MG63 (cell line): ENCODE measurements around the gene MRNIP. TPM values are rescaled to one million over a fixed set of nuclear protein-coding genes. Genes with fewer than 3 reads are reported as not detected.

Source experiments
- DNase-seq: peaks from one replicate; pipeline ENCODE4 v3.0.0-alpha.2; 2020
- H3K27me3 ChIP-seq: fragments of 250-450 bp; sonication (Bioruptor Pico); 2 replicates; pipeline ENCODE4 v1.5.1; 2020; ENCODE audit warnings: mild to moderate bottlenecking, moderate library complexity
- H3K36me3 ChIP-seq: fragments of 250-450 bp; sonication (Bioruptor Pico); 2 replicates; pipeline ENCODE4 v1.5.1; 2020; ENCODE audit warnings: mild to moderate bottlenecking, moderate library complexity
- H3K4me3 ChIP-seq: fragments of 250-450 bp; sonication (Bioruptor Pico); 2 replicates; pipeline ENCODE4 v1.5.1; 2020; ENCODE audit warnings: mild to moderate bottlenecking, moderate library complexity
- H3K9me3 ChIP-seq: fragments of 250-450 bp; sonication (Bioruptor Pico); 2 replicates; pipeline ENCODE4 v1.5.1; 2020; ENCODE audit warnings: mild to moderate bottlenecking, moderate library complexity
- total RNA-seq: library from RNA; depleted of rRNA; stranded (reverse); fragments of >200 nt; shearing (Covaris generic); gene quantifications from 2 replicates; pipeline ENCODE4 v1.2.3, GENCODE V29; 2014; ENCODE audit warnings: low replicate concordance

The MRNIP gene
- total RNA-seq, 1 experiment from 2014 or later, result 25.5 TPM

- H3K27me3 ChIP-seq, result no peaks in the 10 kb centered on the region
- DNase-seq, result no peak
- no peaks in the 10 kb centered on the region for H3K9me3 ChIP-seq
- no peak overlapping the region for H3K4me3 ChIP-seq
- peaks cover 53% of the 10 kb centered on the region for H3K36me3 ChIP-seq
Measured at GRCh38 chr5:179812135-179812825, 46.3 kb downstream of the MRNIP start.

- Histone ChIP-seq H3K9me3 (no peaks in the 10 kb centered on the region), H3K27me3 (no peaks in the 10 kb centered on the region), H3K36me3 (peaks cover 52% of the 10 kb centered on the region), H3K4me3 (peak within 1 kb of the TSS; percentile 74)
- DNase-seq, result peak; percentile 87
Measured at GRCh38 chr5:179806250-179807048, 52.2 kb downstream of the MRNIP start, which contains the start of gene MGAT4B. Gene MGAT4B, minus strand, starts transcription at chr5:179806866. Its CDS starts 283 bp downstream, at chr5:179806583.

GRCh38 chr5:179805529-179806249 lies 52.9 kb downstream of the MRNIP start:
- DNase-seq, result peak; percentile 63
- H3K27me3 ChIP-seq, result no peaks in the 10 kb centered on the region
- H3K36me3 ChIP-seq, result peaks cover 54% of the 10 kb centered on the region
- no peaks in the 10 kb centered on the region for H3K9me3 ChIP-seq
- H3K4me3 ChIP-seq, result peak overlapping the region; percentile 74

GRCh38 chr5:179805070-179805528 lies 53.5 kb downstream of the MRNIP start:
- Histone ChIP-seq H3K4me3 (peak overlapping the region; percentile 74), H3K36me3 (peaks cover 54% of the 10 kb centered on the region), H3K9me3 (no peaks in the 10 kb centered on the region), H3K27me3 (no peaks in the 10 kb centered on the region)
- peak; percentile 45 for DNase-seq

GRCh38 chr5:179804555-179804947 lies 54.1 kb downstream of the MRNIP start:
- H3K9me3 ChIP-seq, result no peaks in the 10 kb centered on the region
- DNase-seq, result no peak
- H3K27me3 ChIP-seq, result no peaks in the 10 kb centered on the region
- peak overlapping the region; percentile 74 for H3K4me3 ChIP-seq
- H3K36me3 ChIP-seq, result peaks cover 54% of the 10 kb centered on the region

GRCh38 chr5:179803651-179804554 lies 54.7 kb downstream of the MRNIP start:
- Histone ChIP-seq H3K4me3 (peak overlapping the region; percentile 74; the same call in 1 of the 2 replicates), H3K36me3 (peaks cover 60% of the 10 kb centered on the region), H3K27me3 (no peaks in the 10 kb centered on the region), H3K9me3 (no peaks in the 10 kb centered on the region)
- DNase-seq, result peak; percentile 70

- H3K27me3 ChIP-seq, result no peaks in the 10 kb centered on the region
- H3K36me3 ChIP-seq, result peaks cover 69% of the 10 kb centered on the region
- H3K4me3 ChIP-seq, result no peak overlapping the region
- no peaks in the 10 kb centered on the region for H3K9me3 ChIP-seq
- no peak for DNase-seq
Measured at GRCh38 chr5:179802950-179803562, 55.6 kb downstream of the MRNIP start.

GRCh38 chr5:179802207-179802883 lies 56.3 kb downstream of the MRNIP start:
- Histone ChIP-seq H3K4me3 (no peak overlapping the region), H3K36me3 (peaks cover 75% of the 10 kb centered on the region), H3K27me3 (no peaks in the 10 kb centered on the region), H3K9me3 (no peaks in the 10 kb centered on the region)
- DNase-seq, result peak; percentile 61

- Histone ChIP-seq H3K36me3 (peaks cover 83% of the 10 kb centered on the region), H3K27me3 (no peaks in the 10 kb centered on the region)
- no peak for DNase-seq
Measured at GRCh38 chr5:179801304-179802206, 57.1 kb downstream of the MRNIP start.

GRCh38 chr5:179800696-179801201 lies 57.9 kb downstream of the MRNIP start:
- Histone ChIP-seq H3K9me3 (no peaks in the 10 kb centered on the region), H3K4me3 (no peak overlapping the region), H3K27me3 (no peaks in the 10 kb centered on the region), H3K36me3 (peaks cover 86% of the 10 kb centered on the region)
- DNase-seq, result no peak

More at GRCh38 chr5:179801304-179802206, 57.1 kb downstream of the MRNIP start:
- Histone ChIP-seq H3K9me3 (no peaks in the 10 kb centered on the region), H3K4me3 (no peak overlapping the region)

GRCh38 chr5:179800071-179800695 lies 58.4 kb downstream of the MRNIP start:
- Histone ChIP-seq H3K9me3 (no peaks in the 10 kb centered on the region), H3K4me3 (no peak overlapping the region), H3K27me3 (no peaks in the 10 kb centered on the region), H3K36me3 (peaks cover 83% of the 10 kb centered on the region)
- DNase-seq, result no peak

GRCh38 chr5:179799644-179799973 lies 59.0 kb downstream of the MRNIP start:
- H3K9me3 ChIP-seq, result no peaks in the 10 kb centered on the region
- peaks cover 78% of the 10 kb centered on the region for H3K36me3 ChIP-seq
- no peak for DNase-seq
- H3K4me3 ChIP-seq, result no peak overlapping the region
- H3K27me3 ChIP-seq, result no peaks in the 10 kb centered on the region

GRCh38 chr5:179798771-179799643 lies 59.6 kb downstream of the MRNIP start:
- Histone ChIP-seq H3K9me3 (no peaks in the 10 kb centered on the region), H3K36me3 (peaks cover 72% of the 10 kb centered on the region), H3K4me3 (no peak overlapping the region), H3K27me3 (no peaks in the 10 kb centered on the region)
- no peak for DNase-seq
